ENCODE data around the gene RAD17. TPM values are rescaled to one million over a fixed set of nuclear protein-coding genes. Genes with fewer than 3 reads are reported as not detected.

Gene RAD17
- total and polyA plus RNA-seq, 2 of the 8 experiments (the other 6 are each of a cell fraction or from before 2014, with no cell fraction given), result 12.9 to 28.1 TPM

DNA sequence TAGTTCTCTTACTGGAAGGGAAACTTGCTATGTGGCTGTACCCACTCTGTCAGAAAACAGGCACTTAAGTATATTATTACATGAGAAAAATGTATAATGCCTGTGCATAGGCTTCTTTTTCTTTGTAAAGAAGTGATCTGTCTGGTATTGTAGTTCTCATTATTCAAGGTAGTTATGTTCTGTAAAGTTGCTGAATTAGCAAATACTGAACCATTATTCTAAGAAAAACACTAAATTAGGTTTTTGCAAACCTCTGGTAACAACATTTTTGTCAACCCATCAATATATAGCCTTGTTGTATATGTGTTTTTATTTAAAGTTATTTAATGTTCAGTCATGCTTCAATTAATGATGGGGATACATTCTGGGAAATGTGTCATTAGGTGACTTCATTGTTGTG lies 8.8 kb downstream of the RAD17 start (continued):
- TF ChIP-seq, protein P1, sequence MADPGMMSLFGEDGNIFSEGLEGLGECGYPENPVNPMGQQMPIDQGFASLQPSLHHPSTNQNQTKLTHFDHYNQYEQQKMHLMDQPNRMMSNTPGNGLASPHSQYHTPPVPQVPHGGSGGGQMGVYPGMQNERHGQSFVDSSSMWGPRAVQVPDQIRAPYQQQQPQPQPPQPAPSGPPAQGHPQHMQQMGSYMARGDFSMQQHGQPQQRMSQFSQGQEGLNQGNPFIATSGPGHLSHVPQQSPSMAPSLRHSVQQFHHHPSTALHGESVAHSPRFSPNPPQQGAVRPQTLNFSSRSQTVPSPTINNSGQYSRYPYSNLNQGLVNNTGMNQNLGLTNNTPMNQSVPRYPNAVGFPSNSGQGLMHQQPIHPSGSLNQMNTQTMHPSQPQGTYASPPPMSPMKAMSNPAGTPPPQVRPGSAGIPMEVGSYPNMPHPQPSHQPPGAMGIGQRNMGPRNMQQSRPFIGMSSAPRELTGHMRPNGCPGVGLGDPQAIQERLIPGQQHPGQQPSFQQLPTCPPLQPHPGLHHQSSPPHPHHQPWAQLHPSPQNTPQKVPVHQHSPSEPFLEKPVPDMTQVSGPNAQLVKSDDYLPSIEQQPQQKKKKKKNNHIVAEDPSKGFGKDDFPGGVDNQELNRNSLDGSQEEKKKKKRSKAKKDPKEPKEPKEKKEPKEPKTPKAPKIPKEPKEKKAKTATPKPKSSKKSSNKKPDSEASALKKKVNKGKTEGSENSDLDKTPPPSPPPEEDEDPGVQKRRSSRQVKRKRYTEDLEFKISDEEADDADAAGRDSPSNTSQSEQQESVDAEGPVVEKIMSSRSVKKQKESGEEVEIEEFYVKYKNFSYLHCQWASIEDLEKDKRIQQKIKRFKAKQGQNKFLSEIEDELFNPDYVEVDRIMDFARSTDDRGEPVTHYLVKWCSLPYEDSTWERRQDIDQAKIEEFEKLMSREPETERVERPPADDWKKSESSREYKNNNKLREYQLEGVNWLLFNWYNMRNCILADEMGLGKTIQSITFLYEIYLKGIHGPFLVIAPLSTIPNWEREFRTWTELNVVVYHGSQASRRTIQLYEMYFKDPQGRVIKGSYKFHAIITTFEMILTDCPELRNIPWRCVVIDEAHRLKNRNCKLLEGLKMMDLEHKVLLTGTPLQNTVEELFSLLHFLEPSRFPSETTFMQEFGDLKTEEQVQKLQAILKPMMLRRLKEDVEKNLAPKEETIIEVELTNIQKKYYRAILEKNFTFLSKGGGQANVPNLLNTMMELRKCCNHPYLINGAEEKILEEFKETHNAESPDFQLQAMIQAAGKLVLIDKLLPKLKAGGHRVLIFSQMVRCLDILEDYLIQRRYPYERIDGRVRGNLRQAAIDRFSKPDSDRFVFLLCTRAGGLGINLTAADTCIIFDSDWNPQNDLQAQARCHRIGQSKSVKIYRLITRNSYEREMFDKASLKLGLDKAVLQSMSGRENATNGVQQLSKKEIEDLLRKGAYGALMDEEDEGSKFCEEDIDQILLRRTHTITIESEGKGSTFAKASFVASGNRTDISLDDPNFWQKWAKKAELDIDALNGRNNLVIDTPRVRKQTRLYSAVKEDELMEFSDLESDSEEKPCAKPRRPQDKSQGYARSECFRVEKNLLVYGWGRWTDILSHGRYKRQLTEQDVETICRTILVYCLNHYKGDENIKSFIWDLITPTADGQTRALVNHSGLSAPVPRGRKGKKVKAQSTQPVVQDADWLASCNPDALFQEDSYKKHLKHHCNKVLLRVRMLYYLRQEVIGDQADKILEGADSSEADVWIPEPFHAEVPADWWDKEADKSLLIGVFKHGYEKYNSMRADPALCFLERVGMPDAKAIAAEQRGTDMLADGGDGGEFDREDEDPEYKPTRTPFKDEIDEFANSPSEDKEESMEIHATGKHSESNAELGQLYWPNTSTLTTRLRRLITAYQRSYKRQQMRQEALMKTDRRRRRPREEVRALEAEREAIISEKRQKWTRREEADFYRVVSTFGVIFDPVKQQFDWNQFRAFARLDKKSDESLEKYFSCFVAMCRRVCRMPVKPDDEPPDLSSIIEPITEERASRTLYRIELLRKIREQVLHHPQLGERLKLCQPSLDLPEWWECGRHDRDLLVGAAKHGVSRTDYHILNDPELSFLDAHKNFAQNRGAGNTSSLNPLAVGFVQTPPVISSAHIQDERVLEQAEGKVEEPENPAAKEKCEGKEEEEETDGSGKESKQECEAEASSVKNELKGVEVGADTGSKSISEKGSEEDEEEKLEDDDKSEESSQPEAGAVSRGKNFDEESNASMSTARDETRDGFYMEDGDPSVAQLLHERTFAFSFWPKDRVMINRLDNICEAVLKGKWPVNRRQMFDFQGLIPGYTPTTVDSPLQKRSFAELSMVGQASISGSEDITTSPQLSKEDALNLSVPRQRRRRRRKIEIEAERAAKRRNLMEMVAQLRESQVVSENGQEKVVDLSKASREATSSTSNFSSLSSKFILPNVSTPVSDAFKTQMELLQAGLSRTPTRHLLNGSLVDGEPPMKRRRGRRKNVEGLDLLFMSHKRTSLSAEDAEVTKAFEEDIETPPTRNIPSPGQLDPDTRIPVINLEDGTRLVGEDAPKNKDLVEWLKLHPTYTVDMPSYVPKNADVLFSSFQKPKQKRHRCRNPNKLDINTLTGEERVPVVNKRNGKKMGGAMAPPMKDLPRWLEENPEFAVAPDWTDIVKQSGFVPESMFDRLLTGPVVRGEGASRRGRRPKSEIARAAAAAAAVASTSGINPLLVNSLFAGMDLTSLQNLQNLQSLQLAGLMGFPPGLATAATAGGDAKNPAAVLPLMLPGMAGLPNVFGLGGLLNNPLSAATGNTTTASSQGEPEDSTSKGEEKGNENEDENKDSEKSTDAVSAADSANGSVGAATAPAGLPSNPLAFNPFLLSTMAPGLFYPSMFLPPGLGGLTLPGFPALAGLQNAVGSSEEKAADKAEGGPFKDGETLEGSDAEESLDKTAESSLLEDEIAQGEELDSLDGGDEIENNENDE (IDR thresholded peaks at IDR 0.05; ENCODE audit: insufficient replicate concordance, low read length), result no peak
- TF ChIP-seq RXRA (IDR thresholded peaks at IDR 0.05; ENCODE audit: insufficient read depth, low read depth, low read length), result no peak
- TF ChIP-seq TAF1 (IDR thresholded peaks at IDR 0.05; ENCODE audit: low read depth, low read length), result no peak
- no peak for TF ChIP-seq GABPA (IDR thresholded peaks at IDR 0.05; ENCODE audit: borderline replicate concordance, insufficient read depth, low read length)
- TF ChIP-seq, protein P2, sequence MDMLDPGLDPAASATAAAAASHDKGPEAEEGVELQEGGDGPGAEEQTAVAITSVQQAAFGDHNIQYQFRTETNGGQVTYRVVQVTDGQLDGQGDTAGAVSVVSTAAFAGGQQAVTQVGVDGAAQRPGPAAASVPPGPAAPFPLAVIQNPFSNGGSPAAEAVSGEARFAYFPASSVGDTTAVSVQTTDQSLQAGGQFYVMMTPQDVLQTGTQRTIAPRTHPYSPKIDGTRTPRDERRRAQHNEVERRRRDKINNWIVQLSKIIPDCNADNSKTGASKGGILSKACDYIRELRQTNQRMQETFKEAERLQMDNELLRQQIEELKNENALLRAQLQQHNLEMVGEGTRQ (IDR thresholded peaks at IDR 0.05; ENCODE audit: low read length), result no peak
- TF ChIP-seq RFX5 (IDR thresholded peaks at IDR 0.05; ENCODE audit: borderline replicate concordance, low read depth, low read length), result no peak
- no peak for TF ChIP-seq JUN (IDR thresholded peaks at IDR 0.05; ENCODE audit: low read depth, low read length)
- TF ChIP-seq SP4 (IDR thresholded peaks at IDR 0.05; ENCODE audit: low read length), result no peak
- TF ChIP-seq SIX5 (IDR thresholded peaks at IDR 0.05; ENCODE audit: low read depth, low read length), result no peak
- TF ChIP-seq HDAC6 (IDR thresholded peaks at IDR 0.05; ENCODE audit: low read depth, low read length), result no peak
